RKO (cell line): ENCODE results near the gene PACS1.

Source experiments
- DNase-seq: peaks from one replicate; pipeline ENCODE4 v3.0.0-alpha.2; 2016; ENCODE audit warnings: low spot score

Gene PACS1

GRCh38 chr11:66289548-66290329 lies 219.7 kb downstream of the PACS1 start:
- no peak for DNase-seq

GRCh38 chr11:66290330-66290621 lies 220.2 kb downstream of the PACS1 start:
- no peak for DNase-seq

- no peak for DNase-seq
Observed at GRCh38 chr11:66291303-66291705, 221.2 kb downstream of the PACS1 start.

GRCh38 chr11:66291706-66292542 lies 221.9 kb downstream of the PACS1 start, which contains the start of gene TMEM151A:
TMEM151A (plus strand) TSS chr11:66291894; CDS start chr11:66292014, 120 bp downstream.
- DNase-seq = no peak

GRCh38 chr11:66292543-66293332 lies 222.7 kb downstream of the PACS1 start:
- DNase-seq = no peak

- no peak for DNase-seq
Observed at GRCh38 chr11:66293352-66293751, 223.3 kb downstream of the PACS1 start.

- DNase-seq = no peak
Observed at GRCh38 chr11:66293777-66294625, 223.9 kb downstream of the PACS1 start.
